ENCODE data around the gene NCAM1.

DNA sequence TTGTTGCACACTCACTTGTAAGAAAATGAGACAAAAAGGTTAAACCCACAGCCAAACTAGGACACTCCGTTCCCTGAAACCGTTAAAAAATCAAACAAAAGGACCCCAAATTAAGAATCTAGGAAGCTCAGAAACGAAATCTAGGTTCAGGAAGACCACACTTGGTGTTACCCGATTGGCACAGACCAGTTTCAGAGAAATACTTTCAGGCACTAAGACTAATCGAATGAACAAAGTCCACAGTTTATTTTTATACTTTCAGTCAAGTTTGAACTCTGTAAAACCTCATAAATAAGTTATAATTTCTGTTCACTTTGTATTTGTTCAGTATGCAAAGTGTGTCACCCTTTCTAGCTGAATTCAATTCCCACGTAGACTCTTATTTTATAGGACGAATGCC is 314.4 kb downstream of the NCAM1 start:
- TF ChIP-seq, protein P1, sequence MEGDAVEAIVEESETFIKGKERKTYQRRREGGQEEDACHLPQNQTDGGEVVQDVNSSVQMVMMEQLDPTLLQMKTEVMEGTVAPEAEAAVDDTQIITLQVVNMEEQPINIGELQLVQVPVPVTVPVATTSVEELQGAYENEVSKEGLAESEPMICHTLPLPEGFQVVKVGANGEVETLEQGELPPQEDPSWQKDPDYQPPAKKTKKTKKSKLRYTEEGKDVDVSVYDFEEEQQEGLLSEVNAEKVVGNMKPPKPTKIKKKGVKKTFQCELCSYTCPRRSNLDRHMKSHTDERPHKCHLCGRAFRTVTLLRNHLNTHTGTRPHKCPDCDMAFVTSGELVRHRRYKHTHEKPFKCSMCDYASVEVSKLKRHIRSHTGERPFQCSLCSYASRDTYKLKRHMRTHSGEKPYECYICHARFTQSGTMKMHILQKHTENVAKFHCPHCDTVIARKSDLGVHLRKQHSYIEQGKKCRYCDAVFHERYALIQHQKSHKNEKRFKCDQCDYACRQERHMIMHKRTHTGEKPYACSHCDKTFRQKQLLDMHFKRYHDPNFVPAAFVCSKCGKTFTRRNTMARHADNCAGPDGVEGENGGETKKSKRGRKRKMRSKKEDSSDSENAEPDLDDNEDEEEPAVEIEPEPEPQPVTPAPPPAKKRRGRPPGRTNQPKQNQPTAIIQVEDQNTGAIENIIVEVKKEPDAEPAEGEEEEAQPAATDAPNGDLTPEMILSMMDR (IDR thresholded peaks at IDR 0.05) = no peak
- no peak for TF ChIP-seq POLR2A (IDR thresholded peaks at IDR 0.05)

Measured in vagina (tissue), 2 donors.